Lung (tissue), 12 donors: ENCODE measurements around the gene RALGPS1. TPM values are rescaled to one million over a fixed set of nuclear protein-coding genes. Genes with fewer than 3 reads are reported as not detected.

Experiments
- ATAC-seq: fragments of 200-7000 bp; cut with Tn5 transposase; one replicate; pipeline ENCODE4 v1.9.1; 2020; ENCODE audit warnings: moderate number of reproducible peaks; ENCODE audit not compliant: insufficient read depth, low FRiP score
- DNase-seq, 3 donors: peaks; one replicate each; pipeline ENCODE4 v3.0.0-alpha.2; 2013 to 2017
- H3K27ac ChIP-seq, 2 donors: one replicate each; pipeline ENCODE4 v1.5.1; 2013; ENCODE audit warnings: mild to moderate bottlenecking in 2 of 2, moderate library complexity in 2 of 2, control low read depth in 1 of 2, inconsistent platforms in 1 of 2, low read depth in 1 of 2, low read length in 1 of 2
- H3K27me3 ChIP-seq, 3 donors: one replicate each; pipeline ENCODE4 v1.5.1; 2013; ENCODE audit warnings: low read length in 2 of 3; ENCODE audit not compliant: control insufficient read depth in 3 of 3, insufficient read depth in 3 of 3
- H3K36me3 ChIP-seq, 4 donors: one replicate each; pipeline ENCODE4 v1.5.1; 2013; ENCODE audit warnings: low read length in 4 of 4, mild to moderate bottlenecking in 1 of 4, moderate library complexity in 1 of 4; ENCODE audit not compliant: control insufficient read depth in 4 of 4, insufficient read depth in 4 of 4
- H3K4me1 ChIP-seq, 5 donors: one replicate each; pipeline ENCODE4 v1.5.1; 2013; ENCODE audit warnings: low read length in 5 of 5, mild to moderate bottlenecking in 2 of 5, moderate library complexity in 1 of 5; ENCODE audit not compliant: control insufficient read depth in 5 of 5, insufficient read depth in 5 of 5
- H3K4me3 ChIP-seq: one replicate; pipeline ENCODE4 v1.5.1; 2013; ENCODE audit warnings: mild to moderate bottlenecking, control low read depth, moderate library complexity
- H3K9ac ChIP-seq, 2 donors: one replicate each; pipeline ENCODE4 v1.5.1; 2013; ENCODE audit warnings: low read length in 2 of 2, control low read depth in 1 of 2; ENCODE audit not compliant: insufficient read depth in 1 of 2
- H3K9me3 ChIP-seq, 4 donors: one replicate each; pipeline ENCODE4 v1.5.1; 2013; ENCODE audit warnings: low read length in 3 of 4, mild to moderate bottlenecking in 1 of 4, moderate library complexity in 1 of 4; ENCODE audit not compliant: control insufficient read depth in 4 of 4, insufficient read depth in 3 of 4
- WGBS, 2 donors: extraction: QIAGEN DNeasy Blood & Tissue Kit; methylation state at CpG; one replicate each; pipeline ENCODE4 v1.1.7; 2013; 5-methylcytosine and 5-hydroxymethylcytosine counted together
- polyA plus RNA-seq, 2 donors: library from polyadenylated mRNA; stranded (reverse); fragments of 200-250 nt; gene quantifications; one replicate each; pipeline ENCODE4 v1.2.1, GENCODE V29; 2013
- total RNA-seq, 2 donors: library from RNA; depleted of rRNA in 1 of 2; stranded (reverse); fragments of >200 nt in 1 of 2; gene quantifications; one replicate each; pipeline ENCODE4 v1.2.1, GENCODE V29; 2014 to 2021
- TF ChIP-seq, protein P1 (sequence below): IDR thresholded peaks from 2 replicates; pipeline ENCODE4 v1.5.1; 2012; ENCODE audit warnings: mild to moderate bottlenecking; ENCODE audit errors: control extremely low read depth, extremely low read depth
- donor health status: control.
- donor health status: control.
- donor health status: Bipolar disorder and iron deficiency.
- donor health status: healthy.
- donor health status: DM: yes; HTN: yes; CAD: no.

RALGPS1 gene
- total and polyA plus RNA-seq, 4 donors: 3.5 to 30.3 (median 11.9) TPM

GRCh38 chr9:126984969-126985368, 70.4 kb downstream of the RALGPS1 start:
- TF ChIP-seq, protein P1, sequence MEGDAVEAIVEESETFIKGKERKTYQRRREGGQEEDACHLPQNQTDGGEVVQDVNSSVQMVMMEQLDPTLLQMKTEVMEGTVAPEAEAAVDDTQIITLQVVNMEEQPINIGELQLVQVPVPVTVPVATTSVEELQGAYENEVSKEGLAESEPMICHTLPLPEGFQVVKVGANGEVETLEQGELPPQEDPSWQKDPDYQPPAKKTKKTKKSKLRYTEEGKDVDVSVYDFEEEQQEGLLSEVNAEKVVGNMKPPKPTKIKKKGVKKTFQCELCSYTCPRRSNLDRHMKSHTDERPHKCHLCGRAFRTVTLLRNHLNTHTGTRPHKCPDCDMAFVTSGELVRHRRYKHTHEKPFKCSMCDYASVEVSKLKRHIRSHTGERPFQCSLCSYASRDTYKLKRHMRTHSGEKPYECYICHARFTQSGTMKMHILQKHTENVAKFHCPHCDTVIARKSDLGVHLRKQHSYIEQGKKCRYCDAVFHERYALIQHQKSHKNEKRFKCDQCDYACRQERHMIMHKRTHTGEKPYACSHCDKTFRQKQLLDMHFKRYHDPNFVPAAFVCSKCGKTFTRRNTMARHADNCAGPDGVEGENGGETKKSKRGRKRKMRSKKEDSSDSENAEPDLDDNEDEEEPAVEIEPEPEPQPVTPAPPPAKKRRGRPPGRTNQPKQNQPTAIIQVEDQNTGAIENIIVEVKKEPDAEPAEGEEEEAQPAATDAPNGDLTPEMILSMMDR: no peak
- 57 to 63% methylated on average over 3 of the region's 3 CpGs for WGBS, 2 donors

DNA sequence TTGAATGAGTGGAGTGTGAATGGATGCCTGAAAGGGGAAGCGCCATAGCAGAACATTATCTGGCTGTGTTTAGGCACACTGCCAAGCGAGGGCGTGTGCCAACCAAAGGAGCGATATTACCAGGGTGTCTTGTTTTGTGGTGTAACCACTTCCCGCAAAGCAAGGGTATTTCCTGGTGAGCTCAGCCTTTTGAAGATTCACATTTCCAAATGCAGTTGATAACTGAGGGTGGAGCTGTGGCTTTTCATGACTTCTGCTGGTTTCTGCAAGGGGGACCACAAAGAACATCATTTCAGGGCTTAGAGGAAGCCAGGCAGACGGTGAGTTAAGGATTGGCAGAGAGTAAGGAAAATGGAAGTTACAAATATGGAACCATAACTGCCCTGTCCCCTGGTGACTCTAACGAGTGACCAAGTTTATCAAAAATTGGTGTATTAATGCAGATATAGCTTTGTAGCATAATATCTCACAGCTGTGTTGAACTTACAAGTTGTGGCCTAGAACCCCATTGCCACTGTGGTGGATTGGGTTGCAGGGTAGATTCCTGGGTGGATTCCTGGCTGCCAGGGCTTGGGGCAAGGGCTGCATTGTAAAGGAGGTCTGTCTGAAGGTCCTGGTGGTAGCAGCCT, 71.4 kb downstream of the RALGPS1 start:
- DNase-seq: peak in 2 of 3 donors; percentile 13 to 17
- WGBS, 2 donors: 16 to 30% methylated on average over 7 of the region's 7 CpGs
- Histone ChIP-seq H3K36me3 (no peaks in the 10 kb centered on the region), H3K27ac (peak overlapping the region in 1 of 2 donors; percentile 35), H3K9me3 (peaks cover 0 to 2% (median 0%) of the 10 kb centered on the region in 4 donors), H3K9ac (no peak overlapping the region), H3K27me3 (no peaks in the 10 kb centered on the region), H3K4me3 (no peak overlapping the region), H3K4me1 (peaks cover 0 to 16% (median 0%) of the 10 kb centered on the region in 5 donors)
- TF ChIP-seq, protein P1: no peak
- ATAC-seq: peak; percentile 74

More at GRCh38 chr9:126984969-126985368, 70.4 kb downstream of the RALGPS1 start:
- Histone ChIP-seq H3K27me3 (no peaks in the 10 kb centered on the region), H3K36me3 (no peaks in the 10 kb centered on the region), H3K9me3 (peaks cover 0 to 2% (median 0%) of the 10 kb centered on the region in 4 donors), H3K4me3 (no peak overlapping the region), H3K27ac (peak overlapping the region in 1 of 2 donors; percentile 33), H3K4me1 (peaks cover 0 to 16% (median 0%) of the 10 kb centered on the region in 5 donors), H3K9ac (no peak overlapping the region)
- no peak for ATAC-seq
- DNase-seq: no peak

DNA sequence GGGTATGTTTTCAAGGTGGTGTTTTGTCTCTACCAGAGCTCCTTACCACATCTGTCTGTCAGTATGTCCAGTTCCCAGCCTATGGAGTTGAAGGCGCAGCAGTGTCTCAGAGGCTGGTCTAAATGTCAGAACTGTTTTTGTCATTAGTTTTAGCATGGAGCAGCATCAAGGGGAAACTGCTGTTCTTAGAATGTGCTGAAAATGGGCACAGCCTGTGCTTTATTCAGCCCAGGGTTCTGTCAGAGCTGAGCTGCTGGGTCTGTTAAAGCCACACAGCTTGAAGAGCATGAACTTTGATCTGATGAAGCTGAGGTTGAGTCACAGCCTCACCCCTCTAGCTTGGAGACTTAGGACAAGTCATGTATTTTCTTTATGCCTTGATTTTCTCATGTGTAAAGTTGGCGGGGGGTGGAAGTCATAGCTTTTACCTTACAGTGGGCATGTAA, 71.9 kb downstream of the RALGPS1 start:
- Histone ChIP-seq H3K36me3 (no peaks in the 10 kb centered on the region), H3K9me3 (peaks cover 0 to 2% (median 0%) of the 10 kb centered on the region in 4 donors), H3K4me3 (no peak overlapping the region), H3K27me3 (peaks cover 0 to 1% (median 0%) of the 10 kb centered on the region in 3 donors), H3K27ac (peak overlapping the region in 1 of 2 donors; percentile 35), H3K4me1 (peaks cover 0 to 14% (median 0%) of the 10 kb centered on the region in 5 donors), H3K9ac (no peak overlapping the region)
- no peak for ATAC-seq
- 92 to 98% methylated on average over 2 of the region's 2 CpGs for WGBS, 2 donors
- no peak for DNase-seq
- TF ChIP-seq, protein P1: no peak
